Mucosa of rectum (tissue), 2 donors: ENCODE results near the gene ALDH1L2.

Source experiments
- H3K27ac ChIP-seq, 2 donors: one replicate each; pipeline ENCODE4 v1.7.0; 2013; ENCODE audit warnings: inconsistent platforms in 2 of 2, low read depth in 2 of 2, low read length in 2 of 2
- H3K27me3 ChIP-seq, 2 donors: one replicate each; pipeline ENCODE4 v1.7.0; 2013; ENCODE audit warnings: low read length in 2 of 2; ENCODE audit not compliant: control insufficient read depth in 2 of 2, insufficient read depth in 2 of 2
- H3K36me3 ChIP-seq, 2 donors: one replicate each; pipeline ENCODE4 v1.7.0; 2013; ENCODE audit warnings: low read length in 2 of 2; ENCODE audit not compliant: control insufficient read depth in 2 of 2, insufficient read depth in 2 of 2
- H3K4me1 ChIP-seq, 2 donors: one replicate each; pipeline ENCODE4 v1.7.0; 2013; ENCODE audit warnings: low read length in 2 of 2, mild to moderate bottlenecking in 1 of 2; ENCODE audit not compliant: control insufficient read depth in 2 of 2, insufficient read depth in 2 of 2
- H3K4me3 ChIP-seq, 2 donors: one replicate each; pipeline ENCODE4 v1.7.0; 2013; ENCODE audit warnings: low read length in 2 of 2
- H3K9ac ChIP-seq, 2 donors: one replicate each; pipeline ENCODE4 v1.7.0; 2013; ENCODE audit warnings: low read length in 2 of 2, low read depth in 1 of 2, mild to moderate bottlenecking in 1 of 2
- H3K9me3 ChIP-seq, 2 donors: one replicate each; pipeline ENCODE4 v1.7.0; 2013; ENCODE audit warnings: low read length in 2 of 2; ENCODE audit not compliant: control insufficient read depth in 2 of 2
- donor health status: healthy.
- donor health status: Normal muscosa, but diverticular disease.

The ALDH1L2 gene

GRCh38 chr12:105085501-105085900 is 1.2 kb upstream of the ALDH1L2 start:
- H3K36me3 ChIP-seq: no peaks in the 10 kb centered on the region
- no peak overlapping the region for H3K27ac ChIP-seq
- H3K9me3 ChIP-seq: no peaks in the 10 kb centered on the region
- peaks cover 0 to 4% of the 10 kb centered on the region in 2 donors for H3K27me3 ChIP-seq
- H3K4me3 ChIP-seq: no peak overlapping the region
- H3K9ac ChIP-seq: no peak overlapping the region
- peaks cover 0 to 3% of the 10 kb centered on the region in 2 donors for H3K4me1 ChIP-seq

GRCh38 chr12:105083551-105084105 is 630 bp downstream of the ALDH1L2 start:
- Histone ChIP-seq H3K9ac (peak overlapping the region; percentile 5 to 44), H3K36me3 (no peaks in the 10 kb centered on the region), H3K27me3 (peaks cover 0 to 4% of the 10 kb centered on the region in 2 donors), H3K4me3 (peak overlapping the region; percentile 61 to 70), H3K27ac (peak overlapping the region in 1 of 2 donors; percentile 28), H3K4me1 (peaks cover 0 to 3% of the 10 kb centered on the region in 2 donors), H3K9me3 (no peaks in the 10 kb centered on the region)

GRCh38 chr12:105083031-105083430 is 1.2 kb downstream of the ALDH1L2 start:
- no peak overlapping the region for H3K9ac ChIP-seq
- no peaks in the 10 kb centered on the region for H3K36me3 ChIP-seq
- H3K4me3 ChIP-seq: no peak overlapping the region
- peaks cover 0 to 3% of the 10 kb centered on the region in 2 donors for H3K4me1 ChIP-seq
- H3K27me3 ChIP-seq: peaks cover 0 to 4% of the 10 kb centered on the region in 2 donors
- H3K9me3 ChIP-seq: no peaks in the 10 kb centered on the region
- no peak overlapping the region for H3K27ac ChIP-seq

DNA sequence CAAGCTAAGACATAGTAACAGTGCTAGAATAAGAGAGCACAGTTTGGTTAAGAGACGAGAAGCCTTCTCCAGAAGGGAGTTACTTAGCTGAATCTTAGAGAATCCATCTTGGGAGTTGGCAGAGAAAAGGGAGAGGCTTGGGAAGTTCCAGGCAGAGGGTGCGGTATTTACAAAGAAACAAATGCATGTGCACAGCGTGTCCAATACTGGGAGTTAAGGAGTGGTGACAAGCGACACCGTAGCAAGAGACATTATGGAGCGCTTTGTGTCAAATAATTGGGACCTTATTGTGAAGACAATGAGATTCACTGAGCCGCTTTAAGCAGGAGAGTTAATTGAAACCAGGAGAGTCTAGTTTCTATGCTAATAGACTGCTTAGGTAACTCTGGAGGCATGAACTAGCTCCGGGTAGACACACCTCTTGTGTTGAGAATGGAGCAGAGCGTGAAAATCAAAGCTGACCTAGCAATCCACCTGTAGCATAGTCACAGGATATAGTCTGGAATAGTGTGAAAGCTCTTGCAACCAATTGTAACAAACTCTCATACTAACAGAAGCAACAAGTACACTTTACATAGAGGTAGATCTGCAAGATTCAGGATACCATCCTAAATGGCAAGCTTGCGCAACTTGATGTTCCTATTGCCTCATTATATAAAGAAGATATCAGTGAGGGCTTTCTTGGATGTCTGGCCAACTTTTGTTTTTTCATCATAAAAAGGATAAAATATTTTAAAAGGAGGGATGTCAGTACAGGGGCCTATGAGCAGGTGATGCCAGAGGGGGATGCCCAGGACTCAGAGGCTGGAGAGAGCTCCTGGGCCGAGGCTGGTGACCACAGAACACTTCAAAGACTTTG is 5.3 kb downstream of the ALDH1L2 start:
- no peak overlapping the region for H3K27ac ChIP-seq
- H3K4me1 ChIP-seq: peaks cover 0 to 2% of the 10 kb centered on the region in 2 donors
- no peaks in the 10 kb centered on the region for H3K9me3 ChIP-seq
- peaks cover 0 to 3% of the 10 kb centered on the region in 2 donors for H3K27me3 ChIP-seq
- H3K36me3 ChIP-seq: no peaks in the 10 kb centered on the region
- no peak overlapping the region for H3K9ac ChIP-seq
- H3K4me3 ChIP-seq: no peak overlapping the region

DNA sequence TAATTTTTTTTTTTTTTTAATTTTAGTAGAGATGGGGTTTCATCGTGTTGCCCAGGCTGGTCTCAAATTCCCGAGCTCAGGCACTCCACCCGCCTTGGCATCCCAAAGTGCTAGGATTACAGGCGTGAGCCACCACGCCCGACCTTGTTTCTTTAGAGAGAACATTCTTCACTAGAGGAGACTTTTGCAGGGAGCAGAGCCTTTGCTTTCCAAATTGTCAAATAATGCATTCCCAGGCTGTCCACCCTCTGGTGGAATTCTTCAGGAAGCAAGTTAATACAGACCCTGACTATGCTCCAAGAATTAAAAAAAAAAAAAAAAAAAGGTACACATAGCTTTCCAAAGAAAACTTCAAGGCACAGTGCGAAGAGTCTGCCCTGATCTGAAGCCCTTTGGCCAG is 6.8 kb downstream of the ALDH1L2 start:
- Histone ChIP-seq H3K27ac (no peak overlapping the region), H3K36me3 (no peaks in the 10 kb centered on the region), H3K27me3 (no peaks in the 10 kb centered on the region), H3K9me3 (no peaks in the 10 kb centered on the region), H3K4me3 (no peak overlapping the region), H3K9ac (no peak overlapping the region), H3K4me1 (no peaks in the 10 kb centered on the region)

GRCh38 chr12:105076913-105077312 is 7.3 kb downstream of the ALDH1L2 start:
- H3K9me3 ChIP-seq: no peaks in the 10 kb centered on the region
- no peaks in the 10 kb centered on the region for H3K27me3 ChIP-seq
- no peaks in the 10 kb centered on the region for H3K4me1 ChIP-seq
- H3K27ac ChIP-seq: no peak overlapping the region
- H3K4me3 ChIP-seq: no peak overlapping the region
- H3K36me3 ChIP-seq: no peaks in the 10 kb centered on the region
- H3K9ac ChIP-seq: no peak overlapping the region

DNA sequence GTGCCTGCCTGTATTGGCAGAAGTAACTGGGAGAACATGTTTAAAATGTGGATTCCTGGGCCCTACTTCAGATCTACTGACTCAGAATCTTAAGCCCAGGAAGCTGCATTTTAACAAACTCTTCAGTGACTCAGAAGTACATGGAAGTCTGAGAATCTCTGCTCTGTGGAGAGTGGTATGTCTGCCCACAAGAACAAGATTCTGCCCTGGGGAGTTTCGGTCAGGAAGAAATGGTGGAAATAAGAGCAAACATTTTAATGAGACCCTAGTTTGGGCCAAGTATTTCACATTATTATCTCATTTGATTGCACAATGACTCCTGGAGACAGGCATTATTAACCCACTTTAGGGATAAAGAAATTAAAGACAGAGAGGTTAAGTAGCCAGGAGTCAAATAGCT is 8.2 kb downstream of the ALDH1L2 start:
- no peaks in the 10 kb centered on the region for H3K27me3 ChIP-seq
- H3K36me3 ChIP-seq: no peaks in the 10 kb centered on the region
- no peak overlapping the region for H3K27ac ChIP-seq
- no peaks in the 10 kb centered on the region for H3K4me1 ChIP-seq
- no peak overlapping the region for H3K4me3 ChIP-seq
- H3K9ac ChIP-seq: no peak overlapping the region
- no peaks in the 10 kb centered on the region for H3K9me3 ChIP-seq

DNA sequence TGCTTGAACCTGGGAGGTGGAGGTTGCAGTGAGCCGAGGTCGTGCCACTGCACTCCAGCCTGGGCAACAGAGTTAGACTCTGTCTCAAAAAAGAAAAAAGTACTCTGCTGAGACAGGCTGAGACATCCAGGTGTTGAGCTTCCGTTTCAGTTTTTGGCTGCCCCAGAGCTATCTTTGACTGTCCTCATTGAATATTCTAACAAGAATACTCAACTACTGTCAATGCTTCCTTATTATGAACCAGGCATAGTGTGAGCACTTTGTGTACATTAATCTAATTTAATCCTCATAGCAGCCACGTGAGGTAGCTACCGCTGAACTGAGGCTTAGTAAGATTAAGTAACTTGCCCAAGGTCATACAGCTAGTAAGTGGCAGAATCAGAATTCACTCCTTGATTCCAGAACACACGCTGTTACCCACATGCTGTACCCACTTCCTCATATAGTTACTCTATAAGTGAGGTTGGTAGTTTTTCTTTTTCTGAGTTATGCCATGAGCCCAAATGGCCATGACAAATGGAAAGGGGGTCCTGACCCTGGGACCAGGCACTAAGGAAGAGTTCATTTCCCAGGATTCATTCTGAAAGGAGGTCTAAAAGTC is 11.3 kb downstream of the ALDH1L2 start:
- H3K4me1 ChIP-seq: no peaks in the 10 kb centered on the region
- H3K4me3 ChIP-seq: no peak overlapping the region
- no peaks in the 10 kb centered on the region for H3K9me3 ChIP-seq
- H3K27me3 ChIP-seq: no peaks in the 10 kb centered on the region
- no peak overlapping the region for H3K27ac ChIP-seq
- H3K9ac ChIP-seq: no peak overlapping the region
- no peaks in the 10 kb centered on the region for H3K36me3 ChIP-seq

- no peak overlapping the region for H3K9ac ChIP-seq
- H3K27me3 ChIP-seq: no peaks in the 10 kb centered on the region
- no peaks in the 10 kb centered on the region for H3K9me3 ChIP-seq
- no peaks in the 10 kb centered on the region for H3K36me3 ChIP-seq
- H3K27ac ChIP-seq: no peak overlapping the region
- no peak overlapping the region for H3K4me3 ChIP-seq
- H3K4me1 ChIP-seq: no peaks in the 10 kb centered on the region
These were observed 12.3 kb downstream of the ALDH1L2 start for GRCh38 chr12:105071981-105072380.

- Histone ChIP-seq H3K27me3 (no peaks in the 10 kb centered on the region), H3K4me3 (no peak overlapping the region), H3K9ac (no peak overlapping the region), H3K27ac (no peak overlapping the region), H3K4me1 (no peaks in the 10 kb centered on the region), H3K36me3 (no peaks in the 10 kb centered on the region), H3K9me3 (no peaks in the 10 kb centered on the region)
These were observed 14.1 kb downstream of the ALDH1L2 start for GRCh38 chr12:105069936-105070702.
